ENCODE measurements around the gene RPL18. TPM values are rescaled to one million over a fixed set of nuclear protein-coding genes. Genes with fewer than 3 reads are reported as not detected.

Gene RPL18
- total and polyA plus RNA-seq, 9 of the 15 experiments (the other 6 are each of a cell fraction or from before 2014, with no cell fraction given), result 312 to 2,635 (median 1,653) TPM

- 0 out of 2 replicates have a peak, but pooled peaks have one; percentile 44 for TF ChIP-seq ZBTB2 (IDR thresholded peaks at IDR 0.05)
- peak; percentile 75; the same call in 1 of the 2 replicates for TF ChIP-seq HBP1 (CRISPR knock-in tag; IDR thresholded peaks at IDR 0.05)
- TF ChIP-seq ZNF217 (CRISPR knock-in tag; IDR thresholded peaks at IDR 0.05), result no peak
- TF ChIP-seq MITF (IDR thresholded peaks at IDR 0.05), result no peak
- no peak for TF ChIP-seq SP2 (IDR thresholded peaks at IDR 0.05; ENCODE audit: extremely low read depth, low read depth, low read length, poor library complexity, severe bottlenecking)
- no peak for TF ChIP-seq ZNF586 (CRISPR knock-in tag; conservative IDR thresholded peaks at IDR 0.05)
- no peak for TF ChIP-seq ZFP1 (CRISPR knock-in tag; IDR thresholded peaks at IDR 0.05)
- TF ChIP-seq ZNF512 (tag; IDR thresholded peaks at IDR 0.05), result peak; percentile 70
- TF ChIP-seq NELFE (IDR thresholded peaks at IDR 0.05; ENCODE audit: insufficient read depth, insufficient read length), result no peak
- no peak for TF ChIP-seq ETV1 (tag; conservative IDR thresholded peaks at IDR 0.05; ENCODE audit: low read depth)
- no peak for TF ChIP-seq BRD4 (IDR thresholded peaks at IDR 0.05)
- TF ChIP-seq MYBL2 (IDR thresholded peaks at IDR 0.05; ENCODE audit: low read depth), result no peak
- TF ChIP-seq MYBL2 (CRISPR knock-in tag; IDR thresholded peaks at IDR 0.05; ENCODE audit: borderline replicate concordance), result no peak
- TF ChIP-seq TOE1 (IDR thresholded peaks at IDR 0.05; ENCODE audit: borderline replicate concordance), result peak; percentile 33; the same call in 1 of the 2 replicates
- no peak for TF ChIP-seq TOE1 (CRISPR knock-in tag; IDR thresholded peaks at IDR 0.05; ENCODE audit: borderline replicate concordance, low read depth)
- TF ChIP-seq ZNF280A (IDR thresholded peaks at IDR 0.05; ENCODE audit: low read depth, partially characterized antibody), result peak; percentile 10
- no peak for TF ChIP-seq KLF16 (IDR thresholded peaks at IDR 0.05)
- TF ChIP-seq RBM22 (IDR thresholded peaks at IDR 0.05; ENCODE audit: low read depth, low read length, poor library complexity, severe bottlenecking), result no peak
- no peak for TF ChIP-seq MAFF (IDR thresholded peaks at IDR 0.05; ENCODE audit: low read length)
These were observed 17.2 kb upstream of the RPL18 start (continued) for GRCh38 chr19:48635966-48636858.

Measured in K562 (cell line).